HG02798 (cell line): ENCODE data around the gene ULBP1.
"Not testable (repeated sequence)": the region's sequence is repeated elsewhere in the genome, so short reads cannot be mapped to it uniquely, and the experiment has no call there.

Source experiments
- ATAC-seq: cut with Tn5 transposase; IDR thresholded peaks from one replicate; pipeline ENCODE4 v1.9.1; 2021; ENCODE audit warnings: mild to moderate bottlenecking; ENCODE audit not compliant: unreplicated experiment, poor library complexity

ULBP1 gene

GRCh38 chr6:150001295-150002008 lies 37.7 kb downstream of the ULBP1 start:
- peak; percentile 52 for ATAC-seq

- ATAC-seq: no peak
Measured at GRCh38 chr6:150002710-150003109, 39.0 kb downstream of the ULBP1 start.

GRCh38 chr6:150003599-150003998 lies 39.9 kb downstream of the ULBP1 start:
- ATAC-seq: not testable (repeated sequence)

- ATAC-seq: no peak
Measured at GRCh38 chr6:150004101-150004782, 40.5 kb downstream of the ULBP1 start.

- ATAC-seq: peak; percentile 75
Measured at GRCh38 chr6:150004783-150005717, 41.3 kb downstream of the ULBP1 start.

- no peak for ATAC-seq
Measured at GRCh38 chr6:150005761-150006651, 42.3 kb downstream of the ULBP1 start.

- no peak for ATAC-seq
Measured at GRCh38 chr6:150006961-150007464, 43.3 kb downstream of the ULBP1 start.

- ATAC-seq: no peak
Measured at GRCh38 chr6:150008588-150008987, 44.8 kb downstream of the ULBP1 start.

- not testable (repeated sequence) for ATAC-seq
Measured at GRCh38 chr6:150012846-150013784, 49.4 kb downstream of the ULBP1 start.

GRCh38 chr6:150013785-150014622 lies 50.3 kb downstream of the ULBP1 start:
- not testable (repeated sequence) for ATAC-seq

- not testable (repeated sequence) for ATAC-seq
Measured at GRCh38 chr6:150014623-150015280, 51.0 kb downstream of the ULBP1 start.

GRCh38 chr6:150015281-150016001 lies 51.7 kb downstream of the ULBP1 start:
- not testable (repeated sequence) for ATAC-seq

- peak; percentile 73 for ATAC-seq
Measured at GRCh38 chr6:150016324-150017185, 52.8 kb downstream of the ULBP1 start.

- ATAC-seq: not testable (repeated sequence)
Measured at GRCh38 chr6:150017186-150017521, 53.4 kb downstream of the ULBP1 start.

GRCh38 chr6:150018846-150019580 lies 55.3 kb downstream of the ULBP1 start:
- no peak for ATAC-seq
